SK-N-SH (cell line): Measurements from ENCODE around the gene IL1R1.
"Not testable (repeated sequence)": the region's sequence is repeated elsewhere in the genome, so short reads cannot be mapped to it uniquely, and the experiment has no call there.

Experiments
- CHD2 ChIP-seq: fragments of 150-350 bp; IDR thresholded peaks from 2 replicates; pipeline ENCODE4 v1.6.1; 2018; ENCODE audit warnings: low read length; ENCODE audit not compliant: partially characterized antibody
- EZH2phosphoT487 ChIP-seq: fragments of 200-600 bp; sonication (generic); IDR thresholded peaks from 2 replicates; pipeline ENCODE4 v1.6.1; 2017; ENCODE audit warnings: low read depth, mixed run types, mild to moderate bottlenecking, antibody characterized with exemption, moderate library complexity, borderline replicate concordance
- FOXM1 ChIP-seq: IDR thresholded peaks from 2 replicates; pipeline ENCODE4 v1.4.0; 2012; ENCODE audit warnings: low read depth, mild to moderate bottlenecking
- POLR2AphosphoS5 ChIP-seq: IDR thresholded peaks from 2 replicates; pipeline ENCODE4 v1.6.1; 2012; ENCODE audit warnings: low read depth, low read length
- RAD21 ChIP-seq: IDR thresholded peaks from 2 replicates; pipeline ENCODE4 v1.6.1; 2012; ENCODE audit warnings: mild to moderate bottlenecking, low read length
- RCOR1 ChIP-seq: fragments of 150-350 bp; IDR thresholded peaks from 2 replicates; pipeline ENCODE4 v1.6.1; 2017; ENCODE audit warnings: antibody characterized with exemption, low read length
- RXRA ChIP-seq: IDR thresholded peaks from 2 replicates; pipeline ENCODE4 v1.4.0; 2012; ENCODE audit warnings: low read depth, mild to moderate bottlenecking, borderline replicate concordance
- SMC3 ChIP-seq: IDR thresholded peaks from 2 replicates; pipeline ENCODE4 v1.6.1; 2012; ENCODE audit warnings: low read depth, low read length, improper control_type of control experiment
- TAF1 ChIP-seq: IDR thresholded peaks from 2 replicates; pipeline ENCODE4 v1.6.1; 2012; ENCODE audit warnings: low read depth, mild to moderate bottlenecking, low read length, moderate library complexity, borderline replicate concordance
- TF ChIP-seq, protein P1 (sequence below): fragments of 200-600 bp; sonication (generic); IDR thresholded peaks from 2 replicates; pipeline ENCODE4 v1.6.1; 2017; ENCODE audit warnings: antibody characterized with exemption, mild to moderate bottlenecking, moderate library complexity
- TF ChIP-seq, protein P2 (sequence below): fragments of 150-350 bp; IDR thresholded peaks from 2 replicates; pipeline ENCODE4 v1.6.1; 2017; ENCODE audit warnings: antibody characterized with exemption, low read length, low read depth, borderline replicate concordance

DNA sequence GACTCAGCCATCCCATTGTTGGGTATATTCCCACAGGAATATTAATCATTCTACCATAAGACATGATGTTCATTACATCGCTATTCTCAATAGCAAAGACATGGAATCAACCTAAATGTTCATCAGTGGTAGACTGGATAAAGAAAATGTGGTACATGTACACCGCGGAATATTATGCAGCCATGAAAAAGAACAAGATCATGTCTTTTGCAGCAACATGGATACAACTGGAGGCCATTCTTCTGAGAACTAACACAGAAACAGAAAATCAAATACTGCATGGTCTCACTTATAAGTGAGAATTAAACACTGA is 40.0 kb upstream of the IL1R1 start:
- TF ChIP-seq, protein P1, sequence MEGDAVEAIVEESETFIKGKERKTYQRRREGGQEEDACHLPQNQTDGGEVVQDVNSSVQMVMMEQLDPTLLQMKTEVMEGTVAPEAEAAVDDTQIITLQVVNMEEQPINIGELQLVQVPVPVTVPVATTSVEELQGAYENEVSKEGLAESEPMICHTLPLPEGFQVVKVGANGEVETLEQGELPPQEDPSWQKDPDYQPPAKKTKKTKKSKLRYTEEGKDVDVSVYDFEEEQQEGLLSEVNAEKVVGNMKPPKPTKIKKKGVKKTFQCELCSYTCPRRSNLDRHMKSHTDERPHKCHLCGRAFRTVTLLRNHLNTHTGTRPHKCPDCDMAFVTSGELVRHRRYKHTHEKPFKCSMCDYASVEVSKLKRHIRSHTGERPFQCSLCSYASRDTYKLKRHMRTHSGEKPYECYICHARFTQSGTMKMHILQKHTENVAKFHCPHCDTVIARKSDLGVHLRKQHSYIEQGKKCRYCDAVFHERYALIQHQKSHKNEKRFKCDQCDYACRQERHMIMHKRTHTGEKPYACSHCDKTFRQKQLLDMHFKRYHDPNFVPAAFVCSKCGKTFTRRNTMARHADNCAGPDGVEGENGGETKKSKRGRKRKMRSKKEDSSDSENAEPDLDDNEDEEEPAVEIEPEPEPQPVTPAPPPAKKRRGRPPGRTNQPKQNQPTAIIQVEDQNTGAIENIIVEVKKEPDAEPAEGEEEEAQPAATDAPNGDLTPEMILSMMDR, result not testable (repeated sequence)
- TF ChIP-seq RAD21, RXRA, SMC3, CHD2, TAF1, RCOR1, EZH2phosphoT487, FOXM1, POLR2AphosphoS5: not testable (repeated sequence)
- TF ChIP-seq, protein P2, sequence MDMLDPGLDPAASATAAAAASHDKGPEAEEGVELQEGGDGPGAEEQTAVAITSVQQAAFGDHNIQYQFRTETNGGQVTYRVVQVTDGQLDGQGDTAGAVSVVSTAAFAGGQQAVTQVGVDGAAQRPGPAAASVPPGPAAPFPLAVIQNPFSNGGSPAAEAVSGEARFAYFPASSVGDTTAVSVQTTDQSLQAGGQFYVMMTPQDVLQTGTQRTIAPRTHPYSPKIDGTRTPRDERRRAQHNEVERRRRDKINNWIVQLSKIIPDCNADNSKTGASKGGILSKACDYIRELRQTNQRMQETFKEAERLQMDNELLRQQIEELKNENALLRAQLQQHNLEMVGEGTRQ, result not testable (repeated sequence)
